Measurements from ENCODE around the gene PLAAT3. TPM values are rescaled to one million over a fixed set of nuclear protein-coding genes. Genes with fewer than 3 reads are reported as not detected.

PLAAT3 gene
- total RNA-seq, 1 experiment from 2014 or later = 0.69 TPM

- Histone ChIP-seq H3K4me3 (ENCODE audit: low read depth, low read length, poor library complexity, severe bottlenecking) (no peak overlapping the region), H3K36me3 (ENCODE audit: insufficient read depth, low read length, poor library complexity, severe bottlenecking) (no peaks in the 10 kb centered on the region), H3K27ac (ENCODE audit: low read depth, low read length, poor library complexity, severe bottlenecking) (no peak overlapping the region), H3K27me3 (replicated peaks; ENCODE audit: insufficient read depth, low read depth, low read length, poor library complexity) (no peaks in the 10 kb centered on the region), H3K4me1 (ENCODE audit: insufficient read depth, low read length, poor library complexity, severe bottlenecking) (no peaks in the 10 kb centered on the region), H3K9me3 (ENCODE audit: low read depth, low read length, poor library complexity, severe bottlenecking) (no peaks in the 10 kb centered on the region)
- POLR2A ChIA-PET (ENCODE audit: low non-redundant PET) = no interaction called here
- BruUV-seq (replicated peaks) = no TSS peak
- CTCF ChIA-PET = no interaction called here
- no peak for DNase-seq (ENCODE audit: low spot score)
- TF ChIP-seq CTCF (conservative IDR thresholded peaks at IDR 0.05; ENCODE audit: low read depth, low read length) (no peak), EZH2 (IDR thresholded peaks at IDR 0.05; ENCODE audit: borderline replicate concordance, low read depth, low read length, poor library complexity, severe bottlenecking) (no peak)
- intact Hi-C loops (cut with micrococcal nuclease; ENCODE audit: unreplicated experiment) = no loop called here
Observed at GRCh38 chr11:63599211-63600122, 14.8 kb downstream of the PLAAT3 start.

GRCh38 chr11:63598556-63598955, 15.7 kb downstream of the PLAAT3 start:
- POLR2A ChIA-PET (ENCODE audit: low non-redundant PET) = no interaction called here
- CTCF ChIA-PET = no interaction called here
- BruUV-seq (replicated peaks) = no TSS peak
- no peaks in the 10 kb centered on the region for H3K36me3 ChIP-seq (ENCODE audit: insufficient read depth, low read length, poor library complexity, severe bottlenecking)
- no peaks in the 10 kb centered on the region for H3K27me3 ChIP-seq (replicated peaks; ENCODE audit: insufficient read depth, low read depth, low read length, poor library complexity)
- DNase-seq (ENCODE audit: low spot score) = no peak
- intact Hi-C loops (cut with micrococcal nuclease; ENCODE audit: unreplicated experiment) = no loop called here
- TF ChIP-seq CTCF (conservative IDR thresholded peaks at IDR 0.05; ENCODE audit: low read depth, low read length) (no peak), EZH2 (IDR thresholded peaks at IDR 0.05; ENCODE audit: borderline replicate concordance, low read depth, low read length, poor library complexity, severe bottlenecking) (no peak)
- H3K4me1 ChIP-seq (ENCODE audit: insufficient read depth, low read length, poor library complexity, severe bottlenecking) = no peaks in the 10 kb centered on the region
- no peaks in the 10 kb centered on the region for H3K9me3 ChIP-seq (ENCODE audit: low read depth, low read length, poor library complexity, severe bottlenecking)
- H3K27ac ChIP-seq (ENCODE audit: low read depth, low read length, poor library complexity, severe bottlenecking) = no peak overlapping the region
- H3K4me3 ChIP-seq (ENCODE audit: low read depth, low read length, poor library complexity, severe bottlenecking) = no peak overlapping the region

GRCh38 chr11:63595296-63595695, 18.9 kb downstream of the PLAAT3 start:
- DNase-seq (ENCODE audit: low spot score) = no peak
- intact Hi-C loops (cut with micrococcal nuclease; ENCODE audit: unreplicated experiment) = no loop called here
- POLR2A ChIA-PET (ENCODE audit: low non-redundant PET) = no interaction called here

More at GRCh38 chr11:63595296-63595695, 18.9 kb downstream of the PLAAT3 start:
- Histone ChIP-seq H3K36me3 (ENCODE audit: insufficient read depth, low read length, poor library complexity, severe bottlenecking) (no peaks in the 10 kb centered on the region), H3K4me3 (ENCODE audit: low read depth, low read length, poor library complexity, severe bottlenecking) (no peak overlapping the region), H3K27ac (ENCODE audit: low read depth, low read length, poor library complexity, severe bottlenecking) (no peak overlapping the region), H3K9me3 (ENCODE audit: low read depth, low read length, poor library complexity, severe bottlenecking) (no peaks in the 10 kb centered on the region), H3K4me1 (ENCODE audit: insufficient read depth, low read length, poor library complexity, severe bottlenecking) (no peaks in the 10 kb centered on the region), H3K27me3 (replicated peaks; ENCODE audit: insufficient read depth, low read depth, low read length, poor library complexity) (no peaks in the 10 kb centered on the region)
- TF ChIP-seq EZH2 (IDR thresholded peaks at IDR 0.05; ENCODE audit: borderline replicate concordance, low read depth, low read length, poor library complexity, severe bottlenecking) (no peak), CTCF (conservative IDR thresholded peaks at IDR 0.05; ENCODE audit: low read depth, low read length) (no peak)
- no TSS peak for BruUV-seq (replicated peaks)
- CTCF ChIA-PET = interaction anchor here (1.1 kb wide), 1 partner anchor 560 kb away, joined by 6 read pairs; no protein-coding TSS in a partner anchor

Data from A673 (cell line).